HG03196 (cell line): ENCODE results near the gene MRPL36.

Source experiments
- ATAC-seq: cut with Tn5 transposase; IDR thresholded peaks from one replicate; pipeline ENCODE4 v1.9.1; 2021; ENCODE audit not compliant: unreplicated experiment

The MRPL36 gene

DNA sequence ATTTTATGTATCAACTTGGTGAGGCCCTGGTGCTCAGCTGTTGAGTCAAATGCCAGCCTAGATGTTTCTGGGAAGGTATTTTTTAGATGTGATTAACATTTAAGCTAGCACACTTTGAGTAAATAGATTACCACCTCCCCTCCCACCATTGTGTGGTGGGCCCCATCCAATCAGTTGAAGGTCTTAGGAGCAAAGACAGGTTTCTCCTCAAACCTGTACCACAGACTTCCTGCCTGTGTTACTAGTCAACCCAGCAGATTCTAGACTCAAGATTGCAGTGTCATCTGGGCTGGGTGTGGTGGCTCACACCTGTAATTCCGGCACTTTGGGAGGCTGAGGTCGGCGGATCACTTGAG, 33.8 kb downstream of the MRPL36 start:
- no peak for ATAC-seq

DNA sequence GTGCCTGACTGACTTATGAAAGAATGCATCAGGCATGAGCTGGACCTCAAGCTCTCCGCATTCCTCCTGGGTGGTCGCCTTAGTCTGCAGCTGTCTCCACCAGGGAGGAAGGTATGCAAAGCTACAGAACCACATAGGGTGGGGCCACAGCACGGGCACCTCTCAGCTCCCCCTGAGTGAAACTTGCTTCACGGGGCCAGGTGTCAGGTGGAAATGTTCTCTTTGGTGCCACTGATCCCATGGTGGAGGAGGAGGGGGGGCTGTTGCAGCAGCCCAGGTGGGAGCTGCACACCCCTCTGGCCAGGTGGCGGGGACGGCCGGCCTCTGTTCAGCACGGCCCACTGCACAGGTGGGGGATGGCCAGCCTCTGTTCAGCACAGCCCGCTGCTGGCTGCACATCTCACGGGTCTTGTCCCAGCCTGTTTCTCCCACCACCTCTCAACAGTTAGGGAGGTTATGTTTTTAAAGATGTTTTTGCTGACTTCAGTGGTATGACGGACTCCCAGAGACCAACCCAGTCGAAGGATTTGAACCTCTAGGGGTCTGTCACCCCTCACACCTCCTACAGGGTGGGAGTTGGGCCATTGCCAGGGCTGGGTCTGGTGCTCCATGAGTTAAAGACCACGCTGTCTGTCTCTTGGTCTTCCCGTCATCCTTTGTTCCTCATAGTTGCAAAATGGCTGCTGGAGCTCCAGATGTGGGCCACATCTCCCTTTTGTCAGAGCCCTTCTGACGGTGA, 34.3 kb downstream of the MRPL36 start:
- ATAC-seq = no peak

GRCh38 chr5:1764606-1764960, 35.1 kb downstream of the MRPL36 start:
- no peak for ATAC-seq

DNA sequence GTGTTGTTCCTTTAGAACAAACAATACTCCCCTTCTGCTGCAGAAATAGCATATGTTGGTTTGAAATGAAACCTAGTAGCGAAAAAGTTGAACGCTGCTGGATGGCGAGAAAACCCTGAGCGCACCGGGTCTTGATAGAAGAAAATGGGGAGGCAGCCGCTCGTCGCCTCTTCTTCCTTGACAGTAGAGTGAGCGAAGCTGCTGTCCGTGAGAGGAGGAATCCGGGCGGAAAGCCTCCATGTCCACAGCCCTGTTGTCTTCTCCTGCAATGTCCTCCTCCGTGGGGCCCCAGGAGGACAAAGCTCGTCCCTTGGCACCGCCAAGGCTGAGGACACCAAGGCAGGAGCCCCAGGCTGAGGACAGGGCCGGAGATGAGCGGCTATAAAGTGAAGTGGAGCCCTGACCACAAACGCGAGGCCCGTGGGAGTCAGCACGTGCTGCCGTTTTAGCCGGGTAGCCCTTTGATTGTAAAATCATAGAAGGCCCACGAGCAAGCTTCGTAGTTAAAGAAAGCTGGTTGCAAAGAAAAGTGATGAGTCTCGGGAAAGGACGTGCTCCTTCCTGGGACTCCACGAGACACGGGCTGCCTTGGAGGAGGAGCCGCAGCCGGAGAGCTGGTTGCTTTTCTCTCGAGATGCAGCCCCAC, 35.6 kb downstream of the MRPL36 start:
- ATAC-seq = no peak

DNA sequence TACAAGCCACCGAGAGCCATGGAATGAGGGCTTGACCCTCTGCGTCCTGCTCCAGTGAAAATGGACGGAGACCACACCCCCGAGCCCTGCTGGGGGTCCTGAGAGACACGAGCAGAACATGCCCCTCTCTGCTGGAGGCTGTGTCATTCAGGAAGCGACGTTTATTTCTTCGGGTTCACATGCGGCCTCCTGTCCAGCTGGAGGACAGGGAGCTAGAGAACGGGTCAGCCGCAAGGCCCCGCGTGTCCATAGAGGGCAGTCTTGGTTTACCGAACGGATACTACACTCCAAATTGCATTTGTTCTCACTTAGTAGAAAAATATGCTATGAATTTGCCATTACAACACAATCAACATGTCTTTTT, 36.1 kb downstream of the MRPL36 start:
- ATAC-seq = no peak

DNA sequence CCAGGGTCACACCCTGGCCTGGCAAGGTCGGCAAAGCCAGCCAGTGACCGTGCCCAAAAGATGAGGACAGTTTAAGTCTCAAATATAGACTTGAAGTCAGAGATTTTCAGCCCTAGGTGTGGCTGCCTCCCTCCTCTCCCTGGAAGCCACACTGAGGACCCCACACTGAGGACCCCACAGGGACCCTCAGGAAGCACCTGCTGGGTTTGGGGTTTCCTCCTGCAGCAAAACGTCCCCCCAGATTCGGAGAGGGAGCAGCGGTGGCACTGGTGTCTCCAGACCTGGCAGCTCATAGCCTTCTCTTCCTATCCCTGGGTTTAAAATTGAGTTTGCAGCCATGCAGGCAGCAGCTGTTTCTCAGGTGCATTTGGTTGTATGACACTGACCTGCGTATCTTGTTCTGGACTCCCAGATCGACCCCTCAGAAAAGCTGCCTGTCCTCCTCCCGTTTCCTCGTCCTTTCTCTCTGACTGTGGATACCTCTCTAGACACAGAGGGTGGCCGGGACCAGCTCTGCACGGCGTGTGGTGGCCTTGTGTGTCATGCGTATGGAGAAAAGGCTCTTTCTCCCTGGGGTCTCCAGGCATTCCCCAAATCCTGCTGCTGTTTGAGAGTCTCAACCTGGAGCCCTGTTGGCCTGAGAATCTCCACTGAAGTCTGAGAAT, 36.6 kb downstream of the MRPL36 start:
- no peak for ATAC-seq

DNA sequence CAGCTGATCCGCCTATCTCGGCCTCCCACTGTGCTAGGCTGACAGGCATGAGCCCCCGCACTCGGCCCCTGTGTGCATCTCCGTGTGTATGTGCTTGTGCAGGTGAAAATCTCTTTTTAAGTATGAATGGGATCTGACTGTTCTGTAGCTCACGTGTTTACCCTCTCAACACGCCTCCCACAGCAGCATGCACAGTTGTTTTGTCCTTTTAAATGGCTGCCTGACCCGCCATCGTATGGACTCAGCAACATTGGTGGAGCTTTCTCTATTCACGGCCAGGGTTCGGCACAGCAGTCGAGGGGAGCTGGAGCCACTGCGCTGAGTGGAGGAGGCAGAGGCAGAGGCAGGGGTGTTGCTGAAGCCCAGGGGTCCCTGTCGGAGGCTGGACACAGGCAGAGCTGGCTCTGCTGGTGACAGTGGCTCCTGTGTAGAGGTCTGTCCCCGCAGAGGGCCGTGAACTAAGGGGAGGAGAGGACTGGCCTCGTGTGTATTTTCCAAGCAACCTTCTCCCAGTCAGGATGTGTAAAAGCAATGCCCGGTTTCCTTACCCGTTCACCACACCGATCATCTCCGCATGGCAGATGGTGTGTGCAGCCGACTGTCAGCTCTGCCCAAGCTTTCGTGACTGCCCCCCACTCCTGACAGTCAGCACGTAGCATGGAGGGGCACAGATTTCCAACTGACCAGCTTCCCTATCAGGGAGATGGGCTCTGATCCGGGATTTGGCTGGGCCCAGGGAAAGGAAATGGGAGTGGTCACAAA, 37.3 kb downstream of the MRPL36 start:
- no peak for ATAC-seq

DNA sequence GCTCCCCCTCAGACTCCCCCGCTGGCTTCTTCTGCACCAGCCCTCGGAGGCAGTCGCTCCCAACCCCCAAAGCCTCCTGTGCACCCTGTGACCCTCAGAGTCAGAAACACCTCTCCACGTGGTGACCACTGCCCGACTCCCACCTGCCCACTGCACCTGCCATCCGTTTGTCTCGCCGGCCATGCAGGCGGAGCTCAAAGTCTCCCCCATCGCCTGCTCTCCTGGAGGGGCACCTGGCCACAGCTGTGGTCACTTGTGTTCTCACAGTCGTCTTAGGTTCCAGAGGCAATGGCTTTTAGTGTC, 38.2 kb downstream of the MRPL36 start:
- ATAC-seq = no peak

- ATAC-seq = no peak
Measured at GRCh38 chr5:1760656-1761452, 38.8 kb downstream of the MRPL36 start.

DNA sequence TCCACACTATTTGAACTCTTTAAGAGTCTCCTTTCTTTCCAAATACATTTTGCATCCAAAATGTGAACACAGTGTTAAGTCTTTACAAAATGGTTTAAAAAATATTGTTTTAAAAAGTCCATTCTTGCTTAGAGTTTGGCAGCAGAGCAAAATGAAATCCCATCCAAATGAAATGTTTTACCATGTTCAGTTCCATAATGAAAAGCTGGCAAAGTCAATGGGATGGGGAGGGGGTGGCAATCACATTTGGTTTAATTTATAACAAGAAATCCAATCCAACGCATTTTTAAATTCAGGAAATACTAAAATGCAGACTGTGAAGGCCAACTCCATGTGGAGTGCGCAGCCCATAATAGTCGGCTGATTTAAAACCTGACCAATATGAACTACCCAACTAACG, 39.4 kb downstream of the MRPL36 start:
- no peak for ATAC-seq

DNA sequence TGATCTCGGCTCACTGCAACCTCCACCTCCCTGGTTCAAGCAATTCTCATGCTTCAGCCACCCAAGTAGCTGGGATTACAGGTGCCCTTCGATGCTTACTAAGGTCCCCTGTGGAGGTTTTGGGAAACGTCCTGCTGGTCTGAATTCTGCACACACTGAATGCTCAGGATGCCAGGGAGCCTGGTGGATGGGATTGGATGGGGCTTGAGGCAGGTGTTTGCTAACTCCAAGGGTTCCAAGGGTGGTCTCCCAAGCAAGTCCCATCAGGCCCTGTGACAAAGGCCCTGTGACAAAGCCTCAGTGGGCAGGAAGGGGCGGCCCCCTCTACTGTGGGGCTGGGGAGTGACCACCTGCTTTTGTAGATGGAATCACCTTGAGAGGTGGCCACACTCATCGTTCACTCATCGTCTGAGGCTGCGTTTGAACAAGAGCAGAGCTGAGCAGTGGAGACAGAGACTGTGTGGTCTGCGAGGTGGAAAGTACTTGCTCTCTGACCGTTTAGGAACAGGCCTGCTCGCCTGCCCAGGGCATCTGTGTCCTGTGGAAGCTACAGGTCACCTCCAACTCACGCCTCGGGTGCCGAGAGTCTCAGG, 40.2 kb downstream of the MRPL36 start:
- ATAC-seq = no peak

DNA sequence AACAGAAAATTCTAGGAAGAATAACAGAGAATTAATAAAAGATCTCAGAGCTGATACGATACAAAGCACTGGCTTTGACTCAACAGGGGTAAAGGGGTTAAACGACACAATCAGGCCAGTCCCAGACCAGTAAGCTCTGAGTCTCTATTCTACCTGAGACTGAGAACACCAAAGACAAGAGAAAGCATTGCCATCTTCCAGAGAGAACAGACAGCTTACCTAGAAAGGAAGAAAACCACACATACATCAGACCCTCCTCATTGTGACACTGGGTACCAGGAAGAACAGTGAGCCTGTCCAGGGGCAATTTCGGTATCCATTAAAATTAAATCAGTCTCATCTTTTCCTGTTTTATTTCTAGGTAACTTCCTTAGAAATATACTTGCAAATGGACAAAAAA, 41.1 kb downstream of the MRPL36 start:
- no peak for ATAC-seq

DNA sequence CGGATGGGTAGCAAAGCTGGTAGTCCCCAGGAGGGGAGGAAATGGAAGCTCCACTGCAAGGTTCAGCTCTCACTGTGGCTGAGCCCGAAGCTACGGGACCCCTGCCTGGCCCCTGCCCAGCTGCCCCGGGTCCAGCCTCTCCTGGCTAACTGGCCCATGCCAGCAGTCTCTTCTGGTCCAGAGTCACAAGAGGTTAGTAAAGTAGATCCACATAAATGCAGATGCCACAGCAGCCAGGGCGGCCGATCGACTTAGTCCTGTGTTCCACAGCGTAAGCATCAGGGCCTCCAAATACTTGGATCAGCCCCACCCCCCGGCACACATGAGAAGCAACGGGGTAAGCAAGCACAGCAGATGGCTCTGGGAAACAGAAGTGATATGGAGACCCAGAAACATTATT, 42.1 kb downstream of the MRPL36 start:
- ATAC-seq = no peak

- ATAC-seq = no peak
Measured at GRCh38 chr5:1756481-1756880, 43.2 kb downstream of the MRPL36 start.

GRCh38 chr5:1755321-1755949, 44.2 kb downstream of the MRPL36 start:
- ATAC-seq = no peak

DNA sequence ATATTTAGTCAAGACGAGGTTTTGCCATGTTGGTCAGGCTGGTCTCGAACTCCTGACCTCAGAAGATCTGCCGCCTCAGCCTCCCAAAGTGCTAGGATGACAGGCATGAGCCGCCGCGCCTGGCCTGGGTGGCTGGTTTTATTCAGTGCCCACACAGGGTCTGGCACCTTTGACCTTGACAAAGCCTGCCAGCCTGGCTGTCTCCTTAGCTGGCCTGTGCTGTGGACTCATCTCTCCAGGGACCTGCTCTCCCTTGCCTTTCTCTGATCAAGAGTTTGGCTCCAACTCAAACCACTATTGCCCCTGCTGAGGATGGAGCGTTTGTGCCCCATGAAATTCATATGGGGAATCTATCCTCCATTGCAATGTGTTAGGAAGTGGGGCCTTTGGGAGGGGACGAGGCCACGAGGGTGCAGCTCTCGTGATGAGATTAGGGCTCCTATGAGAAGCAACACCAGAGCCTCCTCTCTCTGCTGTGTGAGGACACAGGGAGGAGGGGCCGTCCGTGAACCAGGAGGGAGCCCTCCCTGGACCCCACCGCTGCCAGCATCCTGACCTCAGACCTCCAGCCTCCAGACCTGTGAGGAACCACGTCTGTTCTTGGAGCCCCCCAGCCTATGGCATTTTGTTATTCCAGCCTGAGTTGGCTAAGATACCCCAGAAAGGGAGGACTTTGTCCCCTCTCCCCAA, 45.0 kb downstream of the MRPL36 start:
- ATAC-seq = no peak

DNA sequence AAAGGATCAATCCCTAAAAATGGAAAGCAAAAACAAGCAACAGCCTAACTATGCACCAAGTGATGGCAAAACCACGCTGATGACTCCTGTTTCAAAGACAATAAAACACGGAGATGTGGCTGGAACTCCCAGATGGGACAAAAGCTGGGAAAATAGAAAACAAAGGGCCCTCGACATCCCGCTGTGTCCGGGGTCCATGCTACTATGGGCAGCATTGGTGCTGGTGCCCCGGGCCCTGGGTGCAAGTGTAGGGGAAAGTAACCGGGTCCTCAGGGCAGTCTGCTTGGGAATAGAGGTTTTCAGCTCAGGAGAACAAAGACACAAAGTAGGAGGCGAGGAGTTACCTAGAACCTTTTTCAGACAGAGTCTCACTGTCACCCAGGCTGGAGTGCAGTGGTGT, 46.1 kb downstream of the MRPL36 start:
- no peak for ATAC-seq

DNA sequence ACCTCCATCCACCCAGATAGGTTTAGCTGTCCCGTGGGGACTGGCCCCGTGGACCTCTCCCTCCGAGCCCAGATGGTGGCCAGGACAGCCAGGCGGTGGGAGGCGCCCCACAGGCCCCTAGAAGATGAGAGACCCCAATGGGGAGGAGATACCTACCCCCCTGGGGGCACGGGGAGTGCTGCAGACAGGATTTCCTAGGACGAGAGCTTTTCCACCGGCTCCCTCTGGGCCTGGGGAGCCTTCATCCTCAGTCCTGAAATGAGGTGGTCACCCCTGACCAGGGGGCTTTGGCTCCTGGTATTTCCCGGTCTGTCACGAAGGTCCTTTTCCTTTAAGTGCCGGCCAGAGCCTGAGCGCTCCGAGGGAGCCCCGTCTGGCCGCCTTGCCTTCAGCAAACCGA, 46.8 kb downstream of the MRPL36 start:
- no peak for ATAC-seq

DNA sequence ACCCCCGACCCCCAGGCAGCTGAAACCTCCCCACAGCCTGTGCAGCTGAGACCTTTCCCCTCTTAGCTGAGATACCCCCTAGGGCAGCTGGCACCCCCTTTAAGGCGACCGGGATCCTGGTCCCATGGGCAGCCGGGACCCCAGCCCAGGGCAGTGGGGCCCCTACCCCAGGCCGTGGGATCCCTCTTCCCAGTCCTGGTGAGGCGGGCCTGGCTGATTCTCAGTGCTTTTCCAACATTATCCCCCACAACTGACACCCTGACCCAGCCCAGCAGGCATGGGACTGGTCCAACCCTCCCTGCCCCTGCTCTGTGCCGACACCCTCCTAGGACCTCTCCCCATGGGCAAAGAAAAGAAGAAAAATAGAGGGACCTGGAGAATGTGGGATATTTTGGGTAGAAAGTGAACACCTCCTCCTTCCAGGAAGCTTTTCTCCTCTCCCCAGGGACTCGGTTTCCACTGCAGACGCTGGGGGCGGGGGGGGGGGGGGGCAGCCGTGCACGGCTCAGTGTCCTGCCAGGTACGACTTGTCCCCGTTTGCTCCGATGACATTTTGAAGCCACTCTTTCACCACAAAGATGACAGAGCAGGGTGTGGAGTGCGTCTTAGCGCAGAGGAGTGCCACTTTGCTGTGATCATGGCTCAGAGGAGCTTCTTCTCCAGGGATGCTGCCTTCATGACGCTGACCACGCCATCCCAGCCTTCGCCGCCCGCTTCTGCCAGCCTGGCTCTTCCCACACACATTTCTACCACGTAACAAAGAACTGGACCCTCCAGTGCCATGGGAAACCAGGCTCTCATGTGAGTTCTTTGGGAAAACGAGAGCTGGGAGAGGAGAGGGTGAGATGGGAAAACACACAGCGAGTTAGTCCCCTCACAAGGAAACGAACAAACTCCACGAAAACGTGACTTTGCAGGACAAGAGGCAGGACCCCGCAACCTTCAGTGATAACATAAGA, 47.5 kb downstream of the MRPL36 start:
- ATAC-seq = no peak
